GM12892 (cell line): ENCODE measurements around the gene GTF3C1.

Source experiments
- POLR2A ChIP-seq: IDR thresholded peaks from 2 replicates; pipeline ENCODE4 v1.6.1; 2011; ENCODE audit warnings: low read depth, low read length, control low read depth
- POLR2AphosphoS5 ChIP-seq: IDR thresholded peaks from 2 replicates; pipeline ENCODE4 v1.6.1; 2011; ENCODE audit warnings: low read depth, low read length, control low read depth
- TAF1 ChIP-seq: IDR thresholded peaks from 2 replicates; pipeline ENCODE4 v1.6.1; 2011; ENCODE audit warnings: low read depth, mild to moderate bottlenecking, control low read depth, low read length, borderline replicate concordance

DNA sequence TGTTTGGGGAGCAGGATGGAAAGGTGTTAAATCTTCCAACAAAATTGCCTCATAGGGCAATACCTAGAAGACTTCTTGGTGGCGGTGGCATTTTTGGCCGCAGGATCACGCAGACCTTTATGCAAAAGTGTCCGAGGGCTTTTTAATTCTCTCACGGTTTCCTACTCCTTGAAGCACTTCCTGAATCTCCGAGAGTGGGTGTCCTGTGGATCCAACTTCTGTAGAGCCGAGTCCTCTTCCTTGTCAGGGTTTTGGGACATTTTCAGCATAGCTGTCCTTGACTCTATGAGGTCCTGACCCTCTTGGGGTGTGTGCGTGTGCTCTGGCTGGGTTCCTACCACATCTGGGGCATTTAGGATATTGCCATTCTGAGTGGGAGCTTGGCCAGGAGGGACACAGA is 116.1 kb downstream of the GTF3C1 start:
- TF ChIP-seq POLR2A (no peak), POLR2AphosphoS5 (no peak), TAF1 (no peak)
